Neuronal stem cell (in vitro differentiated cells): ENCODE measurements around the gene RNF150.
A peak's percentile ranks its signal among the peaks of the same experiment; 100 is the strongest.

Experiments
- DNase-seq: peaks from one replicate; pipeline ENCODE4 v3.0.0-alpha.2; 2013; ENCODE audit warnings: low spot score
- H2AFZ ChIP-seq: one replicate; pipeline ENCODE4 v1.6.1; 2013; ENCODE audit warnings: mild to moderate bottlenecking, low read length, inconsistent platforms
- H2AK5ac ChIP-seq: 2 replicates; pipeline ENCODE4 v1.6.1; 2013; ENCODE audit warnings: low read depth, mild to moderate bottlenecking, inconsistent platforms, low read length, moderate library complexity, mixed read lengths
- H2BK120ac ChIP-seq: 2 replicates; pipeline ENCODE4 v1.6.1; 2013; ENCODE audit warnings: low read depth, mild to moderate bottlenecking, inconsistent platforms, low read length, moderate library complexity, mixed read lengths
- H2BK12ac ChIP-seq: one replicate; pipeline ENCODE4 v1.6.1; 2013; ENCODE audit warnings: low read length, inconsistent platforms
- H2BK15ac ChIP-seq: 2 replicates; pipeline ENCODE4 v1.6.1; 2013; ENCODE audit warnings: mild to moderate bottlenecking, low read length, inconsistent platforms, mixed read lengths
- H2BK5ac ChIP-seq: one replicate; pipeline ENCODE4 v1.6.1; 2013; ENCODE audit warnings: inconsistent platforms, mild to moderate bottlenecking, low read length, moderate library complexity
- H3K14ac ChIP-seq: one replicate; pipeline ENCODE4 v1.6.1; 2013; ENCODE audit warnings: low read length, inconsistent platforms
- H3K18ac ChIP-seq: 2 replicates; pipeline ENCODE4 v1.6.1; 2013; ENCODE audit warnings: low read length, inconsistent platforms
- H3K23ac ChIP-seq: 2 replicates; pipeline ENCODE4 v1.6.1; 2013; ENCODE audit warnings: low read depth, mild to moderate bottlenecking, mixed read lengths, low read length, inconsistent platforms; ENCODE audit not compliant: poor library complexity
- H3K27ac ChIP-seq: replicated peaks from 3 replicates; pipeline ENCODE4 v1.5.1; 2013; ENCODE audit warnings: low read length, inconsistent platforms
- H3K27me3 ChIP-seq, 3 experiments: 2 replicates each; pipeline ENCODE4 v1.6.1; 2013; ENCODE audit warnings: low read length in 3 of 3, mild to moderate bottlenecking in 2 of 3, inconsistent platforms in 1 of 3, low read depth in 1 of 3, mixed read lengths in 1 of 3, moderate library complexity in 1 of 3; ENCODE audit not compliant: control insufficient read depth in 3 of 3, insufficient read depth in 3 of 3
- H3K36me3 ChIP-seq, 2 donors: replicated peaks in 1 of 2; 2 replicates each; pipeline ENCODE4 v1.6.1; 2013; ENCODE audit warnings: low read length in 2 of 2; ENCODE audit not compliant: control insufficient read depth in 2 of 2, insufficient read depth in 2 of 2
- H3K4ac ChIP-seq: 2 replicates; pipeline ENCODE4 v1.6.1; 2013; ENCODE audit warnings: inconsistent platforms, mild to moderate bottlenecking, low read length, moderate library complexity
- H3K4me1 ChIP-seq, 2 donors: 1 replicate in 1 of 2; 2 replicates in 1 of 2; pipeline ENCODE4 v1.6.1; 2013; ENCODE audit warnings: low read length in 2 of 2, low read depth in 1 of 2; ENCODE audit not compliant: control insufficient read depth in 2 of 2, insufficient read depth in 1 of 2
- H3K4me2 ChIP-seq: one replicate; pipeline ENCODE4 v1.6.1; 2013; ENCODE audit warnings: mild to moderate bottlenecking, low read length, inconsistent platforms; ENCODE audit not compliant: insufficient read depth, poor library complexity, severe bottlenecking
- H3K4me3 ChIP-seq, 2 donors: 2 replicates each; pipeline ENCODE4 v1.5.1; 2013; ENCODE audit warnings: low read length in 2 of 2, mild to moderate bottlenecking in 2 of 2, inconsistent platforms in 1 of 2, moderate library complexity in 1 of 2
- H3K79me1 ChIP-seq: one replicate; pipeline ENCODE4 v1.6.1; 2013; ENCODE audit warnings: low read depth, mild to moderate bottlenecking, inconsistent platforms, low read length, moderate library complexity
- H3K9ac ChIP-seq: one replicate; pipeline ENCODE4 v1.6.1; 2013; ENCODE audit warnings: mild to moderate bottlenecking, low read depth, low read length, inconsistent platforms; ENCODE audit not compliant: poor library complexity
- H3K9me3 ChIP-seq, 2 donors: replicated peaks in 1 of 2; 2 replicates each; pipeline versions ENCODE3 to v1.6.1; 2013; ENCODE audit warnings: low read length in 2 of 2, mild to moderate bottlenecking in 2 of 2, inconsistent platforms in 1 of 2, low read depth in 1 of 2, mixed read lengths in 1 of 2, moderate library complexity in 1 of 2; ENCODE audit not compliant: control insufficient read depth in 2 of 2, insufficient read depth in 1 of 2
- H4K8ac ChIP-seq: one replicate; pipeline ENCODE4 v1.6.1; 2013; ENCODE audit warnings: low read depth, mild to moderate bottlenecking, inconsistent platforms, low read length, moderate library complexity
- H4K91ac ChIP-seq: one replicate; pipeline ENCODE4 v1.6.1; 2013; ENCODE audit warnings: low read length, low read depth, mild to moderate bottlenecking, inconsistent platforms; ENCODE audit not compliant: poor library complexity
- WGBS, 2 donors: extraction: QIAGEN DNeasy Blood & Tissue Kit; methylation state at CpG; one replicate each; pipeline ENCODE4 v1.1.7; 2013; ENCODE audit warnings: missing lambda C conversion rate in 2 of 2, mixed read lengths in 1 of 2; ENCODE audit not compliant: insufficient read length in 2 of 2, insufficient replicate concordance in 1 of 2; ENCODE audit errors: extremely low coverage in 2 of 2; 5-methylcytosine and 5-hydroxymethylcytosine counted together

Gene RNF150

DNA sequence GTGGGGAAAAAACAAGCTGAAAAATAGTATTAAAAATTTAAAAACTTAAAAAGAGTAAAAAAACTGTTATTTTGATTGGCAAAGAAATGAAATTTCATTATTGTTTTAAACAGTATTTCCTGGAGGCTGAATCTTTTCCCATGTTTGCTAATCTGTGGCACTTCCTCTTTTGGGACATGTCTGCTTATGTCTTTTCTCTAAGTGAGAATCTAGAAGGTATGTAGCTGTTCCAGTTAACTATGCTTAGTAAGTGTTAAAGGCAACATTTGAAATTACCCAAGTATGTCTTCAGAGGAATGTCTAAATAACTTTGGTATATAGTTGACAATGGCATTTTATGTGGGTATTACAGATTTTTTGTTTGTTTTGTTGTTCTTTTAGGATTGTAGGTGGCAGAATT is 295.5 kb downstream of the RNF150 start:
- no peak for DNase-seq
- H3K79me1 ChIP-seq: no peaks in the 10 kb centered on the region
- no peak overlapping the region for H2AK5ac ChIP-seq
- no peak overlapping the region for H4K91ac ChIP-seq
- H3K18ac ChIP-seq: no peak overlapping the region
- H2BK5ac ChIP-seq: no peak overlapping the region
- peaks cover 0 to 5% (median 0%) of the 10 kb centered on the region in 3 experiments for H3K27me3 ChIP-seq
- no peak overlapping the region for H3K4me2 ChIP-seq
- no peak overlapping the region for H3K27ac ChIP-seq
- H3K36me3 ChIP-seq: no peaks in the 10 kb centered on the region
- H3K9me3 ChIP-seq: peaks cover 0 to 2% of the 10 kb centered on the region in 2 donors
- H4K8ac ChIP-seq: no peak overlapping the region
- no peak overlapping the region for H2BK120ac ChIP-seq
- no peak overlapping the region for H3K9ac ChIP-seq
- H3K4me3 ChIP-seq: no peak overlapping the region
- H3K4me1 ChIP-seq: peaks cover 3 to 29% of the 10 kb centered on the region in 2 donors
- H2BK15ac ChIP-seq: no peak overlapping the region
- no peak overlapping the region for H2AFZ ChIP-seq
- H3K4ac ChIP-seq: no peak overlapping the region
- H3K14ac ChIP-seq: no peak overlapping the region
- H3K23ac ChIP-seq: no peak overlapping the region
- no peak overlapping the region for H2BK12ac ChIP-seq

DNA sequence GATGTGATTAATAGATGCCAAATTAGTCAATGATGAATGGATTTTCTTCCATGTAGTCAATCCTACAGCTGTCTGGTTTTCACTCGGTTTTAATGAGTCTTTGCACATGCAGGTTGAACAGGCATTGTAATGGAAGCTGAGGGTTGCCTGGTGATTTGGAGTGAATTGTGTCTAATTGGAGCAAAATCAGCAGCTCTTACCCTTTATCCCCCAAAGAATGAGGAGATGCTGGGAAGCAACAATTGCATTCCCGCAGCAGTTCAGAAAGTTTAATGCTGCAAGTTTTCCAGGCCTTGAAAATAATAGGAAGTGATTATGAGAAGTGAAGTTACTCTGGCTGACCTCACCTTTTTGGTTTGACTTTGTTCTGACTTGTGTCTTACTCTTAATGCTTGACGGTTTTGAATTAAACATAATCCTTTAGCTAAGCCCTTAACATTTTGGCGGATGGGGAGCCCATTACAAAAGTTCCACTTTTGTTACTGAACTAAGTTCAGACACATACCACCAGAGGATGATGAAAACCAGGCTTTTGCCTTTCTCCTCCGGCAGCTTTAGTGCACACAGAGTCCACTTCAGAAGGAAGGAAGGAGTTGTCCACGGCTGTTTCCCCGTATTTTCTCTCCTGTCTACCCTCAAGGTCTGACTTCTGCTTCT is 298.3 kb downstream of the RNF150 start:
- H3K4ac ChIP-seq: no peak overlapping the region
- peaks cover 3 to 29% of the 10 kb centered on the region in 2 donors for H3K4me1 ChIP-seq
- H2AK5ac ChIP-seq: no peak overlapping the region
- no peak overlapping the region for H4K8ac ChIP-seq
- no peak overlapping the region for H3K9ac ChIP-seq
- no peak overlapping the region for H2BK12ac ChIP-seq
- no peak overlapping the region for H2BK15ac ChIP-seq
- no peak overlapping the region for H2BK120ac ChIP-seq
- H3K9me3 ChIP-seq: no peaks in the 10 kb centered on the region
- H3K14ac ChIP-seq: no peak overlapping the region
- H4K91ac ChIP-seq: peak overlapping the region; percentile 47
- H3K18ac ChIP-seq: no peak overlapping the region
- peak overlapping the region; percentile 96 for H3K27ac ChIP-seq
- H2AFZ ChIP-seq: no peak overlapping the region
- no peaks in the 10 kb centered on the region for H3K36me3 ChIP-seq
- WGBS, 2 donors: no CpG with 5 or more reads among the region's 7 CpGs
- no peak overlapping the region for H3K4me3 ChIP-seq
- no peak overlapping the region for H3K4me2 ChIP-seq
- DNase-seq: peak; percentile 76
- no peaks in the 10 kb centered on the region for H3K79me1 ChIP-seq
- no peak overlapping the region for H3K23ac ChIP-seq
- no peak overlapping the region for H2BK5ac ChIP-seq
- peaks cover 0 to 5% (median 0%) of the 10 kb centered on the region in 3 experiments for H3K27me3 ChIP-seq

DNA sequence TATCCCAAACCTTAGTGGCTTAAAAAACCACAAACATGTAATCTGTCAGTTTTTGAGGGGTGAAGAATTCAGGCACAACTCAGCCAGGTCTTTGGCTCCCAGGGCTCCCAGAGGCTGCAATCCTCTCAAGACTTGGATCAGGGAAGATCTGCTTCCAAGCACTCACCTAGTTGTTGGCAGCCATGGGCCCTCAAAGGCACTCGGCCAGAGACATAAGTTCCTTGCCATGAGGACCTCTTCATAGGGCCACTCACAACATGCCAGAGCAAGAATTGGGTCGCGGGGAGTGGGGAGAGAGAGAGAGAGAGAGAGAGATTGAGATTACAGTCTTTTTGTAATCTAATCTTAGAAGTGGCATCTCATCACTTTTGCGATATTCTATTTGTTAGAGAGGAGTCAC is 300.0 kb downstream of the RNF150 start:
- H3K23ac ChIP-seq: no peak overlapping the region
- peak overlapping the region; percentile 96 for H3K27ac ChIP-seq
- no peak for DNase-seq
- H2BK15ac ChIP-seq: no peak overlapping the region
- no peak overlapping the region for H2AFZ ChIP-seq
- peaks cover 0 to 22% of the 10 kb centered on the region in 2 donors for H3K4me1 ChIP-seq
- no peaks in the 10 kb centered on the region for H3K9me3 ChIP-seq
- no peak overlapping the region for H3K14ac ChIP-seq
- H3K27me3 ChIP-seq: peaks cover 0 to 5% (median 0%) of the 10 kb centered on the region in 3 experiments
- peak overlapping the region; percentile 48 for H2BK120ac ChIP-seq
- H3K79me1 ChIP-seq: no peaks in the 10 kb centered on the region
- peak overlapping the region; percentile 76 for H3K18ac ChIP-seq
- H3K36me3 ChIP-seq: no peaks in the 10 kb centered on the region
- WGBS, 2 donors: no CpG with 5 or more reads among the region's 4 CpGs
- H3K9ac ChIP-seq: no peak overlapping the region
- H4K91ac ChIP-seq: no peak overlapping the region
- H3K4ac ChIP-seq: no peak overlapping the region
- H3K4me3 ChIP-seq: no peak overlapping the region
- H2BK5ac ChIP-seq: no peak overlapping the region
- H2AK5ac ChIP-seq: peak overlapping the region; percentile 49
- H3K4me2 ChIP-seq: no peak overlapping the region
- no peak overlapping the region for H2BK12ac ChIP-seq
- H4K8ac ChIP-seq: no peak overlapping the region

- Histone ChIP-seq H2BK5ac (no peak overlapping the region), H2BK120ac (no peak overlapping the region), H4K91ac (no peak overlapping the region), H2BK12ac (no peak overlapping the region), H3K27ac (no peak overlapping the region), H3K9me3 (no peaks in the 10 kb centered on the region), H3K4me2 (no peak overlapping the region), H3K23ac (no peak overlapping the region), H4K8ac (no peak overlapping the region), H3K79me1 (no peaks in the 10 kb centered on the region), H3K27me3 (no peaks in the 10 kb centered on the region), H2AK5ac (no peak overlapping the region), H2AFZ (no peak overlapping the region), H3K4ac (no peak overlapping the region), H2BK15ac (no peak overlapping the region), H3K14ac (no peak overlapping the region), H3K4me1 (peaks cover 0 to 11% of the 10 kb centered on the region in 2 donors), H3K9ac (no peak overlapping the region), H3K36me3 (no peaks in the 10 kb centered on the region), H3K4me3 (no peak overlapping the region), H3K18ac (no peak overlapping the region)
- no peak for DNase-seq
Observed at GRCh38 chr4:140829825-140830224, 303.4 kb downstream of the RNF150 start.
